HG02571 (cell line): ENCODE measurements around the gene OVCH2.
A peak's percentile ranks its signal among the peaks of the same experiment; 100 is the strongest.
"Not testable (repeated sequence)": the region's sequence is repeated elsewhere in the genome, so short reads cannot be mapped to it uniquely, and the experiment has no call there.

Experiments used
- ATAC-seq: cut with Tn5 transposase; IDR thresholded peaks from one replicate; pipeline ENCODE4 v1.9.1; 2021; ENCODE audit warnings: mild to moderate bottlenecking, moderate library complexity; ENCODE audit not compliant: unreplicated experiment

The OVCH2 gene, protein sequence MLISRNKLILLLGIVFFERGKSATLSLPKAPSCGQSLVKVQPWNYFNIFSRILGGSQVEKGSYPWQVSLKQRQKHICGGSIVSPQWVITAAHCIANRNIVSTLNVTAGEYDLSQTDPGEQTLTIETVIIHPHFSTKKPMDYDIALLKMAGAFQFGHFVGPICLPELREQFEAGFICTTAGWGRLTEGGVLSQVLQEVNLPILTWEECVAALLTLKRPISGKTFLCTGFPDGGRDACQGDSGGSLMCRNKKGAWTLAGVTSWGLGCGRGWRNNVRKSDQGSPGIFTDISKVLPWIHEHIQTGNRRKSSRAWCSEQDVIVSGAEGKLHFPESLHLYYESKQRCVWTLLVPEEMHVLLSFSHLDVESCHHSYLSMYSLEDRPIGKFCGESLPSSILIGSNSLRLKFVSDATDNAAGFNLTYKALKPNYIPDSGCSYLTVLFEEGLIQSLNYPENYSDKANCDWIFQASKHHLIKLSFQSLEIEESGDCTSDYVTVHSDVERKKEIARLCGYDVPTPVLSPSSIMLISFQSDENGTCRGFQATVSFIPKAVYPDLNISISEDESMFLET

DNA sequence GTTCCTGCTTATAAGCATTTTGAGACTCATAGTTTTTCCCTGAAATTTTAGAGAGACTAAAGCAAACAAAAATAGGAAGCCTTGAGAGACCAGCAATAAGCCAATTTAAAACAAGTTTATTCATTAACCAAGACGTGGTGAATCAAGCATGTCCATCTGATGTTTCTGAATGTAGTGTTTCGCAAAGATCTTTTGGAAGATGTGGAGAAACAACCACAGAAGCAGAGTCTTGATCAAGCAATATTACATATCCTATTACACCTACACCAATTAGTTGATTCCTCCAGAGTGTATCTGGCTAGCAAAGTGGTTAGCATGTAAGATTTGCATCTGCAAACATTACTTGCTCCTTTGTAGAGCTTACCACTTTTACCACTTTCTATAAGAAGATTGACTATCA is at the start of gene OVCH2:
Gene OVCH2, minus strand, starts transcription at position 101 of the 400 bp plus-strand sequence. Its CDS starts 83 bp downstream, at position 18.
- ATAC-seq, result no peak

DNA sequence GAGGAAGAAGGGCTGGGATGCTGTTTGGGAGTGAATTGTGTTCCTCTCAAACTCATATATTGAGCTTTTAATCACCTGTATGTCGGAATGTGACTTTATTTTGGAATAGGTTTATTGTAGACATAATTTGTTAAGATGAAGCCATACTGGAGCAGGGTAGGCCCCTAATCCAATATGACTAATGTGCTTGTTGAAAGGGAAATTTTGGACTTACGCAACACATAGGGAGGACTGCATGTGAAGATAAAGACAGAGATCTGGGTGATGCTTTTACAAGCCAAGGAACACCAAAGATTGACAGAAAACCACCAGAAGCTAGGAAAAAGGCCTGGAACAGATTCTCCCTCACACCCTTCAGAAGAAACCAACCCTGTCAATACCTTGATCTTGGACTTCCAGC is 43.2 kb upstream of the OVCH2 start:
- ATAC-seq, result no peak

DNA sequence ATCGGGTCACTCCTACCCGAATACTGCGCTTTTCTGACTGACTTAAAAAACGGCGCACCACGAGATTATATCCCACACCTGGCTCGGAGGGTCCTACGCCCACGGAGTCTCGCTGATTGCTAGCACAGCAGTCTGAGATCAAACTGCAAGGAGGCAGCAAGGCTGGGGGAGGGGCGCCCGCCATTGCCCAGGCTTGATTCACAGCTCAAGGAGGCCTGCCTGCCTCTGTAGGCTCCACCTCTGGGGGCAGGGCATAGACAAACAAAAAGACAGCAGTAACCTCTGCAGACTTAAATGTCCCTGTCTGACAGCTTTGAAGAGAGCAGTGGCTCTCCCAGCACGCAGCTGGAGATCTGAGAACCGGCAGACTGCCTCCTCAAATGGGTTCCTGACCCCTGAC is 28.5 kb upstream of the OVCH2 start:
- ATAC-seq, result not testable (repeated sequence)

DNA sequence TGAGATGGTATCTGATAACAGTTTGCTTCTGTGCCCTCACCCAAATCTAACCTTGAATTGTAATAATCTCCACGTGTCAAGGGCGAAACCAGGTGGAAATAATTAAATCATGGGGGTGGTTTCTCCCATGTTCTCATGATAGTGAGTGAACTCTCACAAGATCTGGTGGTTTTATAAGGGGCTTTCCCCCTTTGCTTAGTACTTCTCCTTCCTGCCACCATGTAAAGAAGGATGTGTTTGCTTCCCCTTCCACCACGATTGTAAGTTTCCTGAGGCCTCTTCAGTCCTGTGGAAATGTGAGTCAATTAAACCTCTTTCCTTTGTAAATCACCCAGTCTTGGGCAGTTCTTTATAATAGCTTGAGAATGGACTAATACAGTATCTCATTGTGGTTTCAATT is 8.5 kb upstream of the OVCH2 start:
- no peak for ATAC-seq

- ATAC-seq, result no peak
Observed at GRCh38 chr11:7703740-7704139, 2.5 kb downstream of the OVCH2 start.

- no peak for ATAC-seq
Observed at GRCh38 chr11:7696424-7696823, 9.9 kb downstream of the OVCH2 start.

DNA sequence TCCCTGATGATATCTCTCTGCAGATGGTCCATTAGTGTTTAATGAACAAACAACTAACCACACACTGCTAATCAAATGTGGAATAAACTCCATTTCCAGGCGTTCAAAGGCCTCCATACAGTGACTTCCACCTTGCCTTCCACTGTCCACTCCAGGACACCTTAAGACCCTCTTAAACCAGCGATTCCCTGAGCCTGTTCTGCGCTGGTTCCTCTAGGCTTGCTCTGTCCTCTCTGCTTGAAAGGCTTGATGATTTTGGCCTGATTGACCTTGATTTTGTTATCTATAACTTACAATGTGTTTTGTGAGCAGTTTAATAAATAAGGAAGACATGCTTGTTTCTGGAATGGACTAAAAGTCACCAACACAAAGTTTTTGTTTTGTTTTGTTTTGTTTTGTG is 12.0 kb downstream of the OVCH2 start:
- no peak for ATAC-seq

DNA sequence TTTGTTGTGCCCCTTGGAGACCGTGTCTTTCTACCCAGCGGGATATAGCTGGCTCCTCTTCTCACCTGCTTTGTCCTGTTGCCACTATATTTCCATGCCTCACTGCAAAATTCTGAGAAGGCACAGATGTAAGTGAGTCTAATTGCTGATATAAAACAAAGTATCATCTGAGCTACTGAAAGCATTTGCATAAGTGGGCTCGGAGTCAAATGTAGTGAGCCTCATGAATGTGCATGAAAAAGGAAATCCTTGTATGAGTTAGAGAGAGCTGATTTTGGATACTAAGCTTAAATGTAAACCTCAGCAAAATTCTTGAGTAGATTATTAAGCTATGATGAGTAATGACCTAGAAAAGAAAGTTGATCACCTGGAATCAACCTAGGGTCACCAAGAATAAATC is 13.9 kb downstream of the OVCH2 start:
- ATAC-seq, result no peak

- ATAC-seq, result no peak
Observed at GRCh38 chr11:7691759-7692350, 14.4 kb downstream of the OVCH2 start.

DNA sequence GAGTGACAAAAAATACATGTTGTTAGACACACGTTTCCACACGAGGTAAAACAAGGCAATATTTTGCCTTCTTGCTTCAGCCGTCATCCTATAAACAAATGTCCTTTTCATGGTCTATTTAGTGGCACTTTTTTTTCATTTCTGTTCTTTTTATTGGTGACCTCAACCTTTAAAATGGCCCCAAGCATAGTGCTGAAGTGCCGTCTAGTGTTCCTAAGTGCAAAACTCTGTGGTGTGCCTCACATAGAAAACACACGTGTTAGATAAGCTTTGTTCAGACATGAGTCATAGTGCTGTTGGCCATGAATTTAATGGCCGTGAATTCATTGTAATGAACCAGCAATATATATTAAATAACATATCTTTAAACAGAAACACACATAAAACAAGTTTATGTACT is 15.6 kb downstream of the OVCH2 start:
- ATAC-seq, result no peak

DNA sequence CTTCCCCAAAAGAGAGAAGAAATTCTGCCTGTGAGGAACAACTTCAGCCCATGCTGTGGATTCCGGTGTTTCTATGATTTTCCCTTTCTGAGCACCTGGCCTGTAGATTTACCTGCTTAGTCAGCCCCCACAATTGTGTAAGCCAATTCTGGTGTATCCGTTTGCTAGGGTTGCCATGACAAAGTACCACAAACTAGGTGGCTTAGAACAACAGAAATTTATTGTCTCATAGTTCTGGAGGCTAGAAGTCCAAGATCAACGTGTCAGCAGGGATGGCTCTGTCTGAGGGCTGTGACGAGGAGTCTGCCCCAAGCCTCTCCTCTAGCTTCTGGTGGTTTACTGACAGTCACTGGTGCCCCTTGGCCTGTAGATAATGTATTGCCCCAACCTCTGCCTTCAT is 17.0 kb downstream of the OVCH2 start:
- no peak for ATAC-seq

DNA sequence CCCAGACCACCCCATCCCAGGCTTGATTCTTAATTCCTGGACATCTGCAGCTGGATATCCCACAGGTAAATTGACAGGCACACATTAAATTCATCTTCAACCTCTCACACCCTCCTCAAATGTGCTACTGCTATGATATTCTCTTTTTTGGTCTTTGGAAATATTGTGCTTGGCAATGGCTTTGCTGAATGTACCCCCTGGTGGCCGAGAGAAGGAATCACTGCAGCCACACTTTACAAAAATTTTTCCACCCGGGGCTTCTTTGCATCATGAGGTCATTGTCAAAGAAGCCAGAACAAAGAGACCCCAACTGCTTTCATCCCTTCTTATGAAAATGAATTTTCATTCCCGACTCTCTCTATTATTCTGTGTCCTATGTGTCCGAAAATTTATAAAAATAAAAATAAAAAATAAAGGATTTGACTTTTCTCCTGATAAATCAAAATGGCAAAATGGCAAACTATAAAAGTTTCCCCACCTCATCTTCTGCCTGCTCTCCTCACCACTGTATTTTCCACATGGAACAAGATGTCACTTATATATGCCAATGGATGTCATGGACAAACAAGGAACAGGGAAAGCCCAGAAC is 17.9 kb downstream of the OVCH2 start:
- ATAC-seq, result peak; percentile 74

GRCh38 chr11:7687386-7687785 is 18.9 kb downstream of the OVCH2 start:
- ATAC-seq, result no peak

GRCh38 chr11:7686761-7687160 is 19.5 kb downstream of the OVCH2 start:
- ATAC-seq, result no peak

DNA sequence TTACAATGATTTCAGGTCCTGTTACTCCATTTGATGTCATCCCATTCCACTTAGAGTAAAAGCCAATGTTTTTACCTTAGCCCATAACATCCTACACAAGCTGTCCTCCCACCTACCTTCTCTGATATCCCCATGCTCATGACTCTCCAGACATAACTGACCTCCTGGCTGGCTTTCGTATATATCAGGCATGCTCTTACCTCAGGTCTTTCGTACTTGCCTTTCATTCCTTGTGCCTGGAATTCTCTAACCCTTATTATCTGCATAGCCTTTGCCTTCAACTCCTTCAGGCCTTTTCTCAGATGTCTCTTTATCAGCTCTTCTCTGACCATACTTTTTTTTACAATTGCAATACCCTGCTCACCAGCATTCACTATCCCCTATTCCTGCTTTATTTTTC is 22.7 kb downstream of the OVCH2 start:
- no peak for ATAC-seq

- no peak for ATAC-seq
Observed at GRCh38 chr11:7677796-7678201, 28.5 kb downstream of the OVCH2 start.

GRCh38 chr11:7677071-7677470 is 29.2 kb downstream of the OVCH2 start:
- no peak for ATAC-seq

GRCh38 chr11:7675631-7676030 is 30.6 kb downstream of the OVCH2 start:
- no peak for ATAC-seq

DNA sequence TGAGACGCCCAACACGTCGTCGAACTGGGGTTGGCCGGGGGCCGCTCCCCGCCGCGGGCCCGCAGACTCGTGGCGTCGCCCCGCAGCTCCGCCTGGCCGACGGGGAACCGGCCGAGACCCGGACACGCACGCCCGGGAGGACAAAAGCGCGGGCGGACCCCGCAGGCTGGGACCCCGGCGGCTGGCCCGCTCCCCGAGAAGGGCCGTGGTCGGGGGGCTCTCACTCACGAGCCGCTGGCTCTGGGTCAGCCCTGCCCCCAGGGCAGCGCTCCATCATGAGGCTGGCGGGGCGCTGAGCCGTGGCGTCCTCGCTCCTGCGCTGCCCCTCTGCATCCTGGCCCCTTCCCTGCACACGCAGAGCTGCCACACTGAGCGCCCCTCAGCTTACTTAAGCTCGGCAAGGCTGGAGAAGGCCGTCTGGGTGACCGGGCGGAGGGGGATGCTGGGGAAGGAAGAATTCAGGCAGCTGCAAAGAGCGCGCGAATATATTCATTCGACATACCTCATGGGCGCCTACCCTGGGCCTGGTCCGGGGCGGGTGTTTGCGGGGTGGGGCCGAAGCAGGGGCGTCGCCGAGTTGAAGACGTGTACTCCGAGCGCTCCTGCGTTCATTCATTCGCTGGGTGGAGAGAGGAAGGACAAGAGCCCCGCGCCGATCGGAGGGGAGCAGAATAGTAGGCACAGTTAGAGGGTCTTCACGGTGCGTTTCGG is 32.4 kb downstream of the OVCH2 start:
- peak; percentile 19 for ATAC-seq

DNA sequence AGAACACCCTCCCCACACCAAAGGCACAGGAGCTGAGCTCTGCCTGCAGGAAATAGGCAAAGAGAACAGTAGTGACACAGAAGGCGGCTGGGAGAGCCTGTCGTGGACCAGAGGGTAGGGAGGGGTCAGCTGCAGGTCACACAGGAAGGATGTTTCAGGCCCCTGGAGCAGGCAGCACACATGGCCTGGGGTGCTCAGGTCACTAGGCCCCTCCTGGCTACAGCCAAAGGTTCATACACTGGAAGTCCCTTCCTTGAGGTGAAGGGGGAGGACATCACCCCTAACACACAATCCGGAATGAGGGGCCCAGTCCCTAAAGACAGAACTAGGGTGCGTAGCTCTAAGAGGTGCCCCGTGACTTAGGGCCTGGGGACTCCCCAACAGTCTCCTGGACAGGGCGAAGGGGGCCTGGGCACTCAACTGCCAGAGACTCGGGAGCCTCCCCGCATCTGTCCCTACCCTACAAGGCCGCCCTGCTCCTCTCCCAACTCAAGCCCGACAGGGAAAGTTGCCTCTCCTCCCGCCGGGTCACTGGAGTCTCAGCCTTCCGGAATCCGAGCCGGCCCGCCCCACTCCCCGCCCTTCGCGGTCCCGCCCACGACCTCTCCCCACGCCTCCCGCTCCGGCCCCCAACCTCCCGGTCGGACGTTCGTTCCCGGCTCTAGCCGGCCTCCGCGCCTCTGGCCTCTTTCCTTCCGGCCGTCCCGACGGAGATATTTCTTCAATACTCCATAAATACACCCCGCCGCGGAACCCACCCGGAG is 33.1 kb downstream of the OVCH2 start, which contains the start of gene CYB5R2:
Gene CYB5R2, minus strand, starts transcription at position 541 of the 764 bp plus-strand sequence. CDS start 675 bp downstream, outside the sequence.
- peak; percentile 47 for ATAC-seq
